ENCODE data around the gene HTRA3.
"Not testable (repeated sequence)": the region's sequence is repeated elsewhere in the genome, so short reads cannot be mapped to it uniquely, and the experiment has no call there.

HTRA3 gene

DNA sequence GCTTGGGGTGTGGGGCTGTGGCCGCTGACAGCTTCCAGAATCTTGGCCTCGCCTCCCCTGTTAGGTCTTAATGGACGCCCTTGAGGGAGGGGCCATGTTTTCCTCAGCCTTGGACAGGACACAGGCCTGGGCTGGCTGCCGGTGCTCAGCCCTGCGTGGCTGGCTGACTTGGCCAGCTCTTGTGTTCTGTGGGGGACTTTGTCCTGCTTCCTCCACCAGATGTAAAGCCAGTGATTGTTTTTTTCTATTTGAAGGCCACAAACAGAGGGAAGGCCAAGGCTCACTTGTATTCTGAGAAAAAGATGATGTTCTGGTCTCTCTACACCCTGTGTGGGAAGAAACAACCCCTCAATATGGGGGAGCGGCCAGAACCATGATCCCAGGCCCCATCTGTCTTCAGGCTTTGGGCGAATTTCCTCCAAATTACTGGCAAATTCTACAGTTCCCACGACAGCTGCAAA lies 71.3 kb downstream of the HTRA3 start:
- in situ Hi-C loops (cut with MboI; ENCODE audit: low sequenced_read_pairs, unreplicated experiment): no loop called here
- DNase-seq (ENCODE audit: low spot score): no peak
- TF ChIP-seq, protein P1, sequence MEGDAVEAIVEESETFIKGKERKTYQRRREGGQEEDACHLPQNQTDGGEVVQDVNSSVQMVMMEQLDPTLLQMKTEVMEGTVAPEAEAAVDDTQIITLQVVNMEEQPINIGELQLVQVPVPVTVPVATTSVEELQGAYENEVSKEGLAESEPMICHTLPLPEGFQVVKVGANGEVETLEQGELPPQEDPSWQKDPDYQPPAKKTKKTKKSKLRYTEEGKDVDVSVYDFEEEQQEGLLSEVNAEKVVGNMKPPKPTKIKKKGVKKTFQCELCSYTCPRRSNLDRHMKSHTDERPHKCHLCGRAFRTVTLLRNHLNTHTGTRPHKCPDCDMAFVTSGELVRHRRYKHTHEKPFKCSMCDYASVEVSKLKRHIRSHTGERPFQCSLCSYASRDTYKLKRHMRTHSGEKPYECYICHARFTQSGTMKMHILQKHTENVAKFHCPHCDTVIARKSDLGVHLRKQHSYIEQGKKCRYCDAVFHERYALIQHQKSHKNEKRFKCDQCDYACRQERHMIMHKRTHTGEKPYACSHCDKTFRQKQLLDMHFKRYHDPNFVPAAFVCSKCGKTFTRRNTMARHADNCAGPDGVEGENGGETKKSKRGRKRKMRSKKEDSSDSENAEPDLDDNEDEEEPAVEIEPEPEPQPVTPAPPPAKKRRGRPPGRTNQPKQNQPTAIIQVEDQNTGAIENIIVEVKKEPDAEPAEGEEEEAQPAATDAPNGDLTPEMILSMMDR (IDR thresholded peaks at IDR 0.05; ENCODE audit: borderline replicate concordance, control extremely low read depth, extremely low read depth, insufficient read depth, missing control alignments): no peak

GRCh38 chr4:8341281-8341680 lies 71.7 kb downstream of the HTRA3 start:
- DNase-seq (ENCODE audit: low spot score); in situ Hi-C loops (cut with MboI; ENCODE audit: low sequenced_read_pairs, unreplicated experiment): not testable (repeated sequence)

DNA sequence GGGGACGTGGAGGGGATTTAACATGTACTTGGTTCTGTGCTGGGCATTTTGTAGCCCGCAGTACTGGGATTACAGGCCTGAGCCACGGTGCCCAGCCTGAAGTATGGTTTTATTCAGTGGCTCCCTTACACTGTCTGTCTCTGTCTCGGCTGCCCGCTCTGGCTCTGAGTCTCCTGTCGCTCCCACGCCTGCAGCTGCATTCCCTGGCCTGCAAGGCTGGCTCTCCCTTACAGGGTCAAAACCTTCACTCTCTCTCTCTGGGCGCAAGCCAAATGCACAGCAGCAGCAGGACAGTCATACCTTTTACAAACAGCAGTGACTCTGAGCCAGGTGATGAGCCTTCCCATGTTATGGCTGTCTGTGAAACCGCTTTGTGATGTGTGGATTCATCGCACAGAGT lies 72.1 kb downstream of the HTRA3 start:
- in situ Hi-C loops (cut with MboI; ENCODE audit: low sequenced_read_pairs, unreplicated experiment): no loop called here

GRCh38 chr4:8342651-8343261 lies 73.2 kb downstream of the HTRA3 start:
- TF ChIP-seq, protein P1 (IDR thresholded peaks at IDR 0.05; ENCODE audit: borderline replicate concordance, control extremely low read depth, extremely low read depth, insufficient read depth, missing control alignments): no peak
- no peak for DNase-seq (ENCODE audit: low spot score)
- in situ Hi-C loops (cut with MboI; ENCODE audit: low sequenced_read_pairs, unreplicated experiment): no loop called here

More for the DNA sequence above, 72.1 kb downstream of the HTRA3 start:
- DNase-seq (ENCODE audit: low spot score): no peak
- TF ChIP-seq, protein P1 (IDR thresholded peaks at IDR 0.05; ENCODE audit: borderline replicate concordance, control extremely low read depth, extremely low read depth, insufficient read depth, missing control alignments): no peak

GRCh38 chr4:8343262-8343966 lies 73.9 kb downstream of the HTRA3 start:
- TF ChIP-seq, protein P1 (IDR thresholded peaks at IDR 0.05; ENCODE audit: borderline replicate concordance, control extremely low read depth, extremely low read depth, insufficient read depth, missing control alignments): no peak
- no peak for DNase-seq (ENCODE audit: low spot score)
- in situ Hi-C loops (cut with MboI; ENCODE audit: low sequenced_read_pairs, unreplicated experiment): no loop called here

DNA sequence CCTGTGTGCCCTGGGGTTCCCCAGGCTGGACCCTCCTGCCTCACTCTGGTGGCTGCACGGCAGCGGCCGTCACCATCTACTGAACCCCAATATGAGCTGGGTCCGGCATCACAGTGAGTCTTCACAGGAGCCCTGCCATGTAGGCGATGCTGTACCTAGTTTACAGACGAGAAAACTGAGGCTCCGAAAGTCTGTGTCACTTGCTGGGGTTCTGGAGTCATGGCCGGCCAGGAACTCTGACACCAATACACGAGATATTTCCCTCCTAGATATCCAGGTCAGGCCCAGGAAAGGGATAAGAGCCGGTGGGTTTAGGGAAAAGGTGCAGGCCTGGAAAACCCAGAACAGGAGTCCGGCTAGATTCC lies 74.4 kb downstream of the HTRA3 start:
- in situ Hi-C loops (cut with MboI; ENCODE audit: low sequenced_read_pairs, unreplicated experiment): no loop called here
- no peak for DNase-seq (ENCODE audit: low spot score)

GRCh38 chr4:8344377-8344776 lies 74.8 kb downstream of the HTRA3 start:
- DNase-seq (ENCODE audit: low spot score): no peak
- TF ChIP-seq, protein P1 (IDR thresholded peaks at IDR 0.05; ENCODE audit: borderline replicate concordance, control extremely low read depth, extremely low read depth, insufficient read depth, missing control alignments): no peak
- in situ Hi-C loops (cut with MboI; ENCODE audit: low sequenced_read_pairs, unreplicated experiment): no loop called here

More for the DNA sequence above, 74.4 kb downstream of the HTRA3 start:
- TF ChIP-seq, protein P1 (IDR thresholded peaks at IDR 0.05; ENCODE audit: borderline replicate concordance, control extremely low read depth, extremely low read depth, insufficient read depth, missing control alignments): no peak

Measured in GM13976 (cell line).